GM23248 (cell line): ENCODE data around the gene OR4F15.
"Not testable (repeated sequence)": the region's sequence is repeated elsewhere in the genome, so short reads cannot be mapped to it uniquely, and the experiment has no call there.

ENCODE experiments used
- EZH2 ChIP-seq: fragments of 200-600 bp; sonication (generic); IDR thresholded peaks from 2 replicates; pipeline ENCODE4 v1.6.1; 2018; ENCODE audit warnings: antibody characterized with exemption, mild to moderate bottlenecking; ENCODE audit not compliant: insufficient read depth, poor library complexity, severe bottlenecking
- EZH2phosphoT487 ChIP-seq: fragments of 200-600 bp; sonication (generic); IDR thresholded peaks from 2 replicates; pipeline ENCODE4 v1.6.1; 2018; ENCODE audit warnings: antibody characterized with exemption, moderate library complexity, mild to moderate bottlenecking, low read depth; ENCODE audit not compliant: insufficient read depth

DNA sequence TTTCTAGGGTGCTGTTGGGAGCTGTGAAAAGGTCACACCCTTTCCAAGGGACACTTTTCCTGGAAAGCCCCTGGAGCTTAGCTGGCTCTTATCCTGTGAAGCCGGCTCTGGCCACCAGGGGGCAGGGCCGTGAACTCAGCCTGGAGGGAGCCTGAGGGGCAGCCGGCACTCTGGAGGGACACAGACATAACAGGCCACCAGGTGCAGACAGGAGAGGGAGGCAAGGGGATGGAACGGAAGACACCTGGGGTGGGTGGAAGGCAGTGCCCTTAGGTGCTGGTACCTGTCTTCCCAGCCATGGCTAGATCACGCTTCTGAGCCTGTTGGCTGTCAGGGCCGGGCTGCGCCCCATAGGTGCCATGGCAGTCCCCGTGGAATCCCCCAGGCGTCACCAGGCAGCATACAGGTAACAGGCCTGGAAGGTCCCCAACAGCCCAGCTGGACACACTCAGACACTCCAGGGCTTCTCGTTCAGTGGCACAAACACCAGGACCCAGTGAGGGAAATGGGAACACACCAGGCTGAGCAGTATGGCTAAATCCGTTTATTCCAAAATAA, 44.8 kb upstream of the OR4F15 start:
- not testable (repeated sequence) for TF ChIP-seq EZH2, EZH2phosphoT487
